ENCODE data around the gene ULK4.
A peak's percentile ranks its signal among the peaks of the same experiment; 100 is the strongest.

The ULK4 gene

DNA sequence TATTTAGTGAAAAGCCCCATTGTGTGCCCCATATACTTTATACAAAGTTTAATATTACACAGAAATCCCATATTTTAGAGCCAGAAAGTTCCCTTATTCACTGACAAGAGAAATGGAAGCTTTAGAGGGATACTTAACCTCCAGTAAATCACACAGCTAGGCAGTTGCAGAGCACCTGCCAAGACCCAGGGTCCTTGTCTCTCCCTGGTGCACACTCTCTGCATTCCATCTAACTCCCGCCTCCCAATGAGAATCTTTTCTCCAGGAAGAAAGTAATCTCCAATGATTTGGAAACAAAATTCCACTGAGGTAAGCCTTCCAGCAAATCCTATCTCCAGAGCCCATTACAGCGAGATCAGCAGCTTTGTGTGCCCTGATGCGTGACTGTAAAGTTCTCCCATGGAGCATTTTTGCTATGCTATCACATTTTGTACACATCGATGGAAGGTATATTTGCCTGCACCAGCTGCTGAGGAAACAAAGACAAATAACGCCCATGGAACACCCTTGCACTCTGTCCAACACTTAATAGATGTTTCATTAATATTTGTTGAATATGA lies 41.4 kb downstream of the ULK4 start:
- DNase-seq (ENCODE audit: low read depth) = peak; percentile 20
- H3K4me3 ChIP-seq (ENCODE audit: low read length) = no peak overlapping the region
- TF ChIP-seq CTCF (conservative IDR thresholded peaks at IDR 0.05; ENCODE audit: low read depth, low read length) = no peak

- no peak overlapping the region for H3K4me3 ChIP-seq (ENCODE audit: low read length)
- no peak for TF ChIP-seq CTCF (conservative IDR thresholded peaks at IDR 0.05; ENCODE audit: low read depth, low read length)
- no peak for DNase-seq (ENCODE audit: low read depth)
Measured at GRCh38 chr3:41915353-41915752, 46.5 kb downstream of the ULK4 start.

DNA sequence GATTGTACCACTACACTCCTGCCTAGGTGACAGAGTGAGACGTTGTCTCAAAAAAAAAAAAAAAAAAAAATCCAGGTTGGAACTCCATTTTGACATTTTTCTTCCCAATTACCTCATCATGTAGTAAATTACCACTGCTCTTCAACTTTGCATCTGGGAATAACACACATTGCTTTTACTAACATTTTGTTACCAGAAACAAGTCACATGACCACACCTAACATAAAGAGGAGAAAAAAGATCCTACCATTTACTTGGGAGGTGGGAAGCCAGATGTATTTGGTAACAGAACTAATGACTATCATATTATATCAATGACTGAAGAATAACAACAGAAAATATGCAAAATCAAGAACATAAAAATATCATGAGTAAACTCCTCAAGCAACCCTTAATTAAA lies 49.6 kb downstream of the ULK4 start:
- H3K4me3 ChIP-seq (ENCODE audit: low read length) = no peak overlapping the region
- DNase-seq (ENCODE audit: low read depth) = no peak
- TF ChIP-seq CTCF (conservative IDR thresholded peaks at IDR 0.05; ENCODE audit: low read depth, low read length) = no peak

- no peak overlapping the region for H3K4me3 ChIP-seq (ENCODE audit: low read length)
- no peak for TF ChIP-seq CTCF (conservative IDR thresholded peaks at IDR 0.05; ENCODE audit: low read depth, low read length)
- DNase-seq (ENCODE audit: low read depth) = no peak
Measured at GRCh38 chr3:41907330-41908073, 54.4 kb downstream of the ULK4 start.

GRCh38 chr3:41900265-41900664 lies 61.6 kb downstream of the ULK4 start:
- H3K4me3 ChIP-seq (ENCODE audit: low read length) = no peak overlapping the region
- no peak for TF ChIP-seq CTCF (conservative IDR thresholded peaks at IDR 0.05; ENCODE audit: low read depth, low read length)
- DNase-seq (ENCODE audit: low read depth) = peak; percentile 52

DNA sequence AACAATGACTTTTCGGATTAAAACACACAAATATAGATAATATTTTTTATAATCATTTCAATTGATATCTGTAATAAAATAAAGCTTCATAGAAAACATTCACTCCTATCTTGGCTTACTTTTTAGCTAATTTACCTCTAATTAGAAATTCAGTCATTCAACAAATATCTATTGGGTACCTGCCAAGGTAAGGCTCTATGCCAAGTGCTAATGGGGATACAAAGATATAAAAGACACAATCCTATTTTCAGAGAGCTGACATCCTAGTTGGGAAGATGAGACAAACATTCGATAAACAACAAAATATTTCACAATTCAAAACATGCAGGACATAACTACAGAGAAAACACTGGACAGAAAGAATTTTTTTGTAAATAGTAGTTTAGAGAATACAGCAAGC lies 63.3 kb downstream of the ULK4 start:
- no peak for DNase-seq (ENCODE audit: low read depth)
- H3K4me3 ChIP-seq (ENCODE audit: low read length) = no peak overlapping the region
- no peak for TF ChIP-seq CTCF (conservative IDR thresholded peaks at IDR 0.05; ENCODE audit: low read depth, low read length)

DNA sequence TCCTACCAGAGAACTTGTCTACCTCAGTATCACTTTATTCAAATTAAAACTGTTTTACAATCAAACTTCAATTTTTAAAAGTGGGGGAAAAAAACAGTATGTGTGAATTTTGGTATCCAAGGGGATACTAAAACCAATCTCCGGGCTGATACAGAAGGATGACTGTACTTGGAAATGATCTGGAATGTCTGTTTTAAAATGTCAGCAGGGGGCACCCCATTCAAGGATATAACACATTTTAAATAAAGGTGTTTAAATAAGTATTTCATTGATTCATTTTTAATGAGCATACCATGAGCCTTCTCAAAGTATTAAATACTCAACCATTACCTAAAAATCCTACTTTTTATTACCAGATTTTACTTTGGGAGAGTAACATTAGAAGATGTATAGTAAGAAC lies 67.9 kb downstream of the ULK4 start:
- DNase-seq (ENCODE audit: low read depth) = no peak
- peak; percentile 39 for TF ChIP-seq CTCF (conservative IDR thresholded peaks at IDR 0.05; ENCODE audit: low read depth, low read length)
- H3K4me3 ChIP-seq (ENCODE audit: low read length) = no peak overlapping the region
